Measurements from ENCODE around the gene ROCK2.

ROCK2 gene

GRCh38 chr2:11311543-11311942 lies 32.9 kb downstream of the ROCK2 start:
- H3K4me3 ChIP-seq (ENCODE audit: low read length): no peak overlapping the region
- no peak overlapping the region for H3K23ac ChIP-seq (ENCODE audit: low read length)
- H3K27me3 ChIP-seq (ENCODE audit: insufficient read depth, low read length, poor library complexity): no peaks in the 10 kb centered on the region
- no peaks in the 10 kb centered on the region for H3K36me3 ChIP-seq (ENCODE audit: control insufficient read depth, insufficient read depth, low read length)
- WGBS (ENCODE audit: extremely low coverage, insufficient coverage, low lambda C conversion rate): no CpG with 5 or more reads among the region's 7 CpGs
- no peak overlapping the region for H2BK5ac ChIP-seq (ENCODE audit: low read length)
- H3K4ac ChIP-seq (ENCODE audit: low read depth, low read length): no peak overlapping the region
- H3K56ac ChIP-seq (ENCODE audit: low read length): no peak overlapping the region
- peaks cover 4% of the 10 kb centered on the region for H3K79me1 ChIP-seq (ENCODE audit: low read length)
- no peak overlapping the region for H4K8ac ChIP-seq (ENCODE audit: low read depth, low read length)
- no peak overlapping the region for H3K4me2 ChIP-seq (ENCODE audit: low read length)
- no peak overlapping the region for H2BK120ac ChIP-seq (ENCODE audit: low read depth, low read length)
- H4K5ac ChIP-seq (ENCODE audit: low read length): no peak overlapping the region
- H3K27ac ChIP-seq (ENCODE audit: low read depth, low read length): no peak overlapping the region
- no peak overlapping the region for H2BK15ac ChIP-seq (replicated peaks; ENCODE audit: low read depth)
- peaks cover 1% of the 10 kb centered on the region for H3K4me1 ChIP-seq (ENCODE audit: control insufficient read depth, low read depth, low read length)
- peaks cover 34% of the 10 kb centered on the region for H3K79me2 ChIP-seq (ENCODE audit: control insufficient read depth, insufficient read depth, low read length)
- no peak overlapping the region for H3K9ac ChIP-seq (ENCODE audit: low read length)
- no peak overlapping the region for H3K18ac ChIP-seq (ENCODE audit: low read length)
- DNase-seq: no peak
- H2AK5ac ChIP-seq (ENCODE audit: low read length): no peak overlapping the region

- Histone ChIP-seq H2BK5ac (ENCODE audit: low read length) (no peak overlapping the region), H3K79me2 (ENCODE audit: control insufficient read depth, insufficient read depth, low read length) (peaks cover 45% of the 10 kb centered on the region)
- WGBS (ENCODE audit: extremely low coverage, insufficient coverage, low lambda C conversion rate): no CpG with 5 or more reads among the region's 5 CpGs
Measured at GRCh38 chr2:11310212-11310611, 34.2 kb downstream of the ROCK2 start.

GRCh38 chr2:11309706-11310105 lies 34.7 kb downstream of the ROCK2 start:
- H3K4me2 ChIP-seq (ENCODE audit: low read length): no peak overlapping the region

More at GRCh38 chr2:11310212-11310611, 34.2 kb downstream of the ROCK2 start:
- Histone ChIP-seq H3K27ac (ENCODE audit: low read depth, low read length) (no peak overlapping the region), H3K27me3 (ENCODE audit: insufficient read depth, low read length, poor library complexity) (no peaks in the 10 kb centered on the region), H3K79me1 (ENCODE audit: low read length) (peaks cover 10% of the 10 kb centered on the region), H4K5ac (ENCODE audit: low read length) (no peak overlapping the region), H3K9ac (ENCODE audit: low read length) (no peak overlapping the region), H3K56ac (ENCODE audit: low read length) (no peak overlapping the region), H3K4me1 (ENCODE audit: control insufficient read depth, low read depth, low read length) (peaks cover 1% of the 10 kb centered on the region), H3K18ac (ENCODE audit: low read length) (no peak overlapping the region), H3K4ac (ENCODE audit: low read depth, low read length) (no peak overlapping the region), H2AK5ac (ENCODE audit: low read length) (no peak overlapping the region), H3K23ac (ENCODE audit: low read length) (no peak overlapping the region), H4K8ac (ENCODE audit: low read depth, low read length) (no peak overlapping the region), H3K4me3 (ENCODE audit: low read length) (no peak overlapping the region), H2BK120ac (ENCODE audit: low read depth, low read length) (no peak overlapping the region), H3K4me2 (ENCODE audit: low read length) (no peak overlapping the region), H3K36me3 (ENCODE audit: control insufficient read depth, insufficient read depth, low read length) (no peaks in the 10 kb centered on the region), H2BK15ac (replicated peaks; ENCODE audit: low read depth) (no peak overlapping the region)
- no peak for DNase-seq

GRCh38 chr2:11307764-11308415 lies 36.5 kb downstream of the ROCK2 start:
- no peak overlapping the region for H4K8ac ChIP-seq (ENCODE audit: low read depth, low read length)
- peaks cover 59% of the 10 kb centered on the region for H3K79me2 ChIP-seq (ENCODE audit: control insufficient read depth, insufficient read depth, low read length)
- DNase-seq: no peak
- peaks cover 20% of the 10 kb centered on the region for H3K79me1 ChIP-seq (ENCODE audit: low read length)
- WGBS (ENCODE audit: extremely low coverage, insufficient coverage, low lambda C conversion rate): no CpG with 5 or more reads among the region's 18 CpGs
- H3K4me2 ChIP-seq (ENCODE audit: low read length): no peak overlapping the region
- no peak overlapping the region for H3K4me3 ChIP-seq (ENCODE audit: low read length)
- H4K5ac ChIP-seq (ENCODE audit: low read length): no peak overlapping the region
- H3K27ac ChIP-seq (ENCODE audit: low read depth, low read length): no peak overlapping the region
- H3K4me1 ChIP-seq (ENCODE audit: control insufficient read depth, low read depth, low read length): peaks cover 9% of the 10 kb centered on the region
- no peak overlapping the region for H2BK120ac ChIP-seq (ENCODE audit: low read depth, low read length)
- H2BK15ac ChIP-seq (replicated peaks; ENCODE audit: low read depth): no peak overlapping the region
- H3K18ac ChIP-seq (ENCODE audit: low read length): no peak overlapping the region
- no peak overlapping the region for H3K4ac ChIP-seq (ENCODE audit: low read depth, low read length)
- H3K9ac ChIP-seq (ENCODE audit: low read length): no peak overlapping the region
- no peak overlapping the region for H2BK5ac ChIP-seq (ENCODE audit: low read length)
- no peaks in the 10 kb centered on the region for H3K36me3 ChIP-seq (ENCODE audit: control insufficient read depth, insufficient read depth, low read length)
- no peak overlapping the region for H2AK5ac ChIP-seq (ENCODE audit: low read length)
- no peaks in the 10 kb centered on the region for H3K27me3 ChIP-seq (ENCODE audit: insufficient read depth, low read length, poor library complexity)
- H3K23ac ChIP-seq (ENCODE audit: low read length): no peak overlapping the region
- no peak overlapping the region for H3K56ac ChIP-seq (ENCODE audit: low read length)

More at GRCh38 chr2:11309706-11310105, 34.7 kb downstream of the ROCK2 start:
- H3K36me3 ChIP-seq (ENCODE audit: control insufficient read depth, insufficient read depth, low read length): no peaks in the 10 kb centered on the region
- no peak overlapping the region for H3K4ac ChIP-seq (ENCODE audit: low read depth, low read length)
- H3K4me3 ChIP-seq (ENCODE audit: low read length): no peak overlapping the region
- no peak overlapping the region for H3K27ac ChIP-seq (ENCODE audit: low read depth, low read length)
- H2BK5ac ChIP-seq (ENCODE audit: low read length): no peak overlapping the region
- H3K23ac ChIP-seq (ENCODE audit: low read length): no peak overlapping the region
- no peak overlapping the region for H3K9ac ChIP-seq (ENCODE audit: low read length)
- no peaks in the 10 kb centered on the region for H3K27me3 ChIP-seq (ENCODE audit: insufficient read depth, low read length, poor library complexity)
- H3K79me2 ChIP-seq (ENCODE audit: control insufficient read depth, insufficient read depth, low read length): peaks cover 46% of the 10 kb centered on the region
- H3K18ac ChIP-seq (ENCODE audit: low read length): no peak overlapping the region
- peaks cover 1% of the 10 kb centered on the region for H3K4me1 ChIP-seq (ENCODE audit: control insufficient read depth, low read depth, low read length)
- no CpG with 5 or more reads among the region's 5 CpGs for WGBS (ENCODE audit: extremely low coverage, insufficient coverage, low lambda C conversion rate)
- no peak overlapping the region for H2AK5ac ChIP-seq (ENCODE audit: low read length)
- H3K56ac ChIP-seq (ENCODE audit: low read length): peak overlapping the region; percentile 25
- H2BK15ac ChIP-seq (replicated peaks; ENCODE audit: low read depth): no peak overlapping the region
- no peak overlapping the region for H2BK120ac ChIP-seq (ENCODE audit: low read depth, low read length)
- H4K8ac ChIP-seq (ENCODE audit: low read depth, low read length): no peak overlapping the region
- no peak for DNase-seq
- no peak overlapping the region for H4K5ac ChIP-seq (ENCODE audit: low read length)
- H3K79me1 ChIP-seq (ENCODE audit: low read length): peaks cover 10% of the 10 kb centered on the region

GRCh38 chr2:11305958-11306357 lies 38.5 kb downstream of the ROCK2 start:
- Histone ChIP-seq H4K5ac (ENCODE audit: low read length) (no peak overlapping the region), H3K4me1 (ENCODE audit: control insufficient read depth, low read depth, low read length) (peaks cover 9% of the 10 kb centered on the region), H3K4me3 (ENCODE audit: low read length) (no peak overlapping the region), H2AK5ac (ENCODE audit: low read length) (no peak overlapping the region), H2BK15ac (replicated peaks; ENCODE audit: low read depth) (no peak overlapping the region), H3K79me2 (ENCODE audit: control insufficient read depth, insufficient read depth, low read length) (peaks cover 63% of the 10 kb centered on the region), H3K4me2 (ENCODE audit: low read length) (no peak overlapping the region), H3K23ac (ENCODE audit: low read length) (no peak overlapping the region), H3K27me3 (ENCODE audit: insufficient read depth, low read length, poor library complexity) (no peaks in the 10 kb centered on the region), H2BK120ac (ENCODE audit: low read depth, low read length) (no peak overlapping the region), H3K36me3 (ENCODE audit: control insufficient read depth, insufficient read depth, low read length) (no peaks in the 10 kb centered on the region), H3K79me1 (ENCODE audit: low read length) (peaks cover 22% of the 10 kb centered on the region), H3K56ac (ENCODE audit: low read length) (no peak overlapping the region), H4K8ac (ENCODE audit: low read depth, low read length) (no peak overlapping the region), H2BK5ac (ENCODE audit: low read length) (no peak overlapping the region), H3K27ac (ENCODE audit: low read depth, low read length) (no peak overlapping the region), H3K9ac (ENCODE audit: low read length) (no peak overlapping the region), H3K4ac (ENCODE audit: low read depth, low read length) (no peak overlapping the region), H3K18ac (ENCODE audit: low read length) (no peak overlapping the region)
- WGBS (ENCODE audit: extremely low coverage, insufficient coverage, low lambda C conversion rate): no CpG with 5 or more reads among the region's 1 CpG
- no peak for DNase-seq

GRCh38 chr2:11305338-11305737 lies 39.1 kb downstream of the ROCK2 start:
- H3K9ac ChIP-seq (ENCODE audit: low read length): no peak overlapping the region
- H3K4me3 ChIP-seq (ENCODE audit: low read length): no peak overlapping the region
- no peak overlapping the region for H2BK5ac ChIP-seq (ENCODE audit: low read length)
- H3K18ac ChIP-seq (ENCODE audit: low read length): no peak overlapping the region
- H3K27me3 ChIP-seq (ENCODE audit: insufficient read depth, low read length, poor library complexity): no peaks in the 10 kb centered on the region
- no peak overlapping the region for H3K4ac ChIP-seq (ENCODE audit: low read depth, low read length)
- H3K23ac ChIP-seq (ENCODE audit: low read length): no peak overlapping the region
- H3K79me2 ChIP-seq (ENCODE audit: control insufficient read depth, insufficient read depth, low read length): peaks cover 63% of the 10 kb centered on the region
- no peak overlapping the region for H4K5ac ChIP-seq (ENCODE audit: low read length)
- no peak for DNase-seq
- no peak overlapping the region for H2BK15ac ChIP-seq (replicated peaks; ENCODE audit: low read depth)
- H3K79me1 ChIP-seq (ENCODE audit: low read length): peaks cover 22% of the 10 kb centered on the region
- no peak overlapping the region for H3K27ac ChIP-seq (ENCODE audit: low read depth, low read length)
- WGBS (ENCODE audit: extremely low coverage, insufficient coverage, low lambda C conversion rate): no CpG with 5 or more reads among the region's 4 CpGs
- H3K4me2 ChIP-seq (ENCODE audit: low read length): no peak overlapping the region
- no peak overlapping the region for H4K8ac ChIP-seq (ENCODE audit: low read depth, low read length)
- no peak overlapping the region for H2AK5ac ChIP-seq (ENCODE audit: low read length)
- H3K4me1 ChIP-seq (ENCODE audit: control insufficient read depth, low read depth, low read length): peaks cover 9% of the 10 kb centered on the region
- no peak overlapping the region for H2BK120ac ChIP-seq (ENCODE audit: low read depth, low read length)
- H3K56ac ChIP-seq (ENCODE audit: low read length): no peak overlapping the region
- H3K36me3 ChIP-seq (ENCODE audit: control insufficient read depth, insufficient read depth, low read length): no peaks in the 10 kb centered on the region

Data from mesendoderm (in vitro differentiated cells).